Measurements from ENCODE around the gene EVI5L. TPM values are rescaled to one million over a fixed set of nuclear protein-coding genes. Genes with fewer than 3 reads are reported as not detected.
A peak's percentile ranks its signal among the peaks of the same experiment; 100 is the strongest.

The EVI5L gene
- total and polyA plus RNA-seq, 2 donors (not counting 1 experiment from before 2014, with no cell fraction given) = 10.4 to 16.5 TPM

DNA sequence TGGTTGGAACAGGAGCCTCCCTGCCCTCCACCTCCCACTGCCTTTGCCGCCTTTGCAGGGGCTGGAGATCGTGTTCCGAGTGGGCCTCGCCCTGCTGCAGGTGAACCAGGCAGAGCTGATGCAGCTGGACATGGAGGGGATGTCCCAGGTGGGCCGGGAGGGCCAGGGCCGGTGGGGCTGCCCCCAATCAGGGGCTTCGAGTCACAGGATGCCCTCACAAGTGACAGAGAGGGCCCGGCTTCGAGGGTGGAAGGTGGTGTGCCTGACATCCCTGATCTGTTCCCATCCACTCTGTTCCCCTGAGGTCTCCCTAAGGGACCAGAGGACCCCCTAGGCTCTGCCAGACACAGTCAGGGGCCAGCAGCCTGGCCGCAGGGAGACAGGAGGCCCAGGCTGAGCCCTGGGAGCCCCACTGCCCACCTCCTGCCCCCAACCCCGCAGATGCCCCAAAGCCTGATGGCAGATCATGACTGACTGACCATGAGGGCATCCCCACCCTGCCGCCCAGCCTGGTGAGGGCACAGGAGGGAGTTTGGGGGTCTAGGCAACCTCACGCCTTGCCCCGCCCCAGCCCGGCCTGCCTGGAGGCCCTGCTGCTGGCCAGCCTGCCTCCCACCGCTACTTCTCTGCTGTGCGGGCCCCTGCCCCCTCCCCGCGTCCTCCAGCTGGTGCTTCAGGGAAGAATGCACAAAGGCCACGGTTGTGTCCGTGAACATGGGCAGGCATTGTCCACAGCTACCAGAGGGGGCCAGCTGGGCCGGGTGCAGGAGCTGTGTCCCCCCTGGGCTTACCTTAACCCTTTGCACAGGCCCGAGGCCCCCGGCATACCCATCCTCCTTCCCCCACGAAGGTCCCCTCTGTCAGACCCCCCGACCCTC is 21.8 kb downstream of the EVI5L start:
- no peaks in the 10 kb centered on the region for H3K79me2 ChIP-seq (ENCODE audit: control insufficient read depth, insufficient read depth, low read length)
- no peaks in the 10 kb centered on the region for H3K27me3 ChIP-seq (ENCODE audit: control insufficient read depth, insufficient read depth, low read length)
- no peaks in the 10 kb centered on the region for H3K9me3 ChIP-seq (ENCODE audit: control insufficient read depth, insufficient read depth, low read depth, low read length)
- no peaks in the 10 kb centered on the region for H3K4me1 ChIP-seq (ENCODE audit: control insufficient read depth, extremely low read depth, insufficient read depth, low read length)
- TF ChIP-seq CTCF (conservative IDR thresholded peaks at IDR 0.05 in 1 of 2, IDR thresholded peaks at IDR 0.05 in 1 of 2; ENCODE audit: low read depth in 1 of 2, low read length in 2 of 2) (no peak), EZH2 (IDR thresholded peaks at IDR 0.05; ENCODE audit: low read length, missing control alignments) (no peak)
- H2AFZ ChIP-seq (ENCODE audit: low read length) = no peak overlapping the region
- no peaks in the 10 kb centered on the region for H3K36me3 ChIP-seq (ENCODE audit: control insufficient read depth, insufficient read depth, low read length)
- no peak for DNase-seq (ENCODE audit: low read depth in 2 of 2)
- no peak overlapping the region for H3K9ac ChIP-seq (ENCODE audit: insufficient read depth, low read length)
- no peak overlapping the region for H3K27ac ChIP-seq (ENCODE audit: insufficient read depth, low read length)
- no peaks in the 10 kb centered on the region for H4K20me1 ChIP-seq (ENCODE audit: control insufficient read depth, extremely low read depth, insufficient read depth, low read length)
- no peak overlapping the region for H3K4me2 ChIP-seq (ENCODE audit: extremely low read depth, insufficient read depth, low read length)
- no peak overlapping the region for H3K4me3 ChIP-seq (replicated peaks in 1 of 4; ENCODE audit: control extremely low read depth in 1 of 4, insufficient read depth in 1 of 4, low read depth in 3 of 4, low read length in 4 of 4)

DNA sequence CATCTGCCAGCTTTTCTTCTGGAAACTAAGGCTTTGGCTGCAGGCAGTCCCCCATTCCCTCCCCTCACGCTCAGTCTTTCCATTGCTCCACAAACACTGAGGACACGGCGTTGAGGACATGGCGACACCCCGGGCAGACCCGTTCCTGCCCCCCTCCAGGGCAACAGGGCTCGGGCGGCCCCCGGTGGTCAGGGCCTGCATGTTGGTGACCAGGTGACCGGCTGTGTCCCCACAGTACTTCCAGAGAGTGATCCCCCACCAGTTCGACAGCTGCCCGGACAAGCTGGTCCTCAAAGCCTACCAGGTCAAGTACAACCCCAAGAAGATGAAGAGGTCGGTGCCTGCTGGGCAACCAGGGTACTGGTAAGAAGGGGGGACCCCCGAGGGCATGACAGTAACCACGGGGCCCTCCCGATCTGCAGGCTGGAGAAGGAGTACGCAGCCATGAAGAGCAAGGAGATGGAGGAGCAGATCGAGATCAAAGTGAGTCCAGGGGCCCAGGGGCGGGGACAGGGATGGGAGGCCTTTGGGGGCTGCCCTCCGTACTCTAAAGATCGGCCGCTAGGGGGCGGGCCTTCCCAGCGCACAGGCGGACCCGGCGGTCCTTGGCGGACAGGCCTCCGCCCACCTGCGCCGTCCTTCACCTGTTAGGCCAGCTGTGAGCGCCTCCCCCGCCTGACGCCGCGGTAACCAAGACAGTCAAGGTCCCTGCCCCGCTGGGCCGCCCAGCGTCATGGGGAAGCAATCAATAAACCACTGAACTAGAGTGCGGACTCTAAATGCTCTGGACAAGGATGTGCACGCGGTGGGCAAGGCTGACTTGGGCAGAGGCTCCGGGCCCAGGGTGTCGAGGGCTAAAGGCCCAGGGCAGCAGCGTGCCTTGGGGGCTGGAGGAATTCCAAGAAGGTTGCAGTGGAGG is 23.1 kb downstream of the EVI5L start:
- Histone ChIP-seq H3K27me3 (ENCODE audit: control insufficient read depth, insufficient read depth, low read length) (no peaks in the 10 kb centered on the region), H3K9me3 (ENCODE audit: control insufficient read depth, insufficient read depth, low read depth, low read length) (no peaks in the 10 kb centered on the region), H4K20me1 (ENCODE audit: control insufficient read depth, extremely low read depth, insufficient read depth, low read length) (no peaks in the 10 kb centered on the region), H3K4me3 (replicated peaks in 1 of 4; ENCODE audit: control extremely low read depth in 1 of 4, insufficient read depth in 1 of 4, low read depth in 3 of 4, low read length in 4 of 4) (no peak overlapping the region), H2AFZ (ENCODE audit: low read length) (no peak overlapping the region), H3K79me2 (ENCODE audit: control insufficient read depth, insufficient read depth, low read length) (no peaks in the 10 kb centered on the region), H3K36me3 (ENCODE audit: control insufficient read depth, insufficient read depth, low read length) (no peaks in the 10 kb centered on the region), H3K4me2 (ENCODE audit: extremely low read depth, insufficient read depth, low read length) (no peak overlapping the region), H3K4me1 (ENCODE audit: control insufficient read depth, extremely low read depth, insufficient read depth, low read length) (no peaks in the 10 kb centered on the region), H3K27ac (ENCODE audit: insufficient read depth, low read length) (no peak overlapping the region), H3K9ac (ENCODE audit: insufficient read depth, low read length) (no peak overlapping the region)
- TF ChIP-seq CTCF (conservative IDR thresholded peaks at IDR 0.05 in 1 of 2, IDR thresholded peaks at IDR 0.05 in 1 of 2; ENCODE audit: low read depth in 1 of 2, low read length in 2 of 2) (peak; percentile 62), EZH2 (IDR thresholded peaks at IDR 0.05; ENCODE audit: low read length, missing control alignments) (no peak)
- DNase-seq (ENCODE audit: low read depth in 2 of 2) = peak; percentile 44 to 52

DNA sequence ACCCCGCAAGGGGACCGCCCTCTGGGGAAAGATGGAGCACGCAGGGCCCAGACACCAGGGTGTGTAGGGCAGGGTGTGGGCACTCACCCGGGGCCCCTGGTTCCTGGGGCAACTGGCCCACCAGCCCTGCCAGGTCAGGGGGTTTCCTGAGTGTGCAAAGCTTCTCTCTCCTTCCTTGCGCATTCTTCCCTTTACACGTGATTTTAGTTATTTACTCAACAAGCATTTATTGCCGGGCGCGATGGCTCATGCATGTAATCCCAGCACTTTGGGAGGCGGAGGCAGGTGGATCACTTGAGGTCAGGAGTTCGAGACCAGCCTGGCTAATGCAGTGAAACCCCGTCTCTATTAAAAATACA is 23.7 kb downstream of the EVI5L start:
- H3K36me3 ChIP-seq (ENCODE audit: control insufficient read depth, insufficient read depth, low read length) = no peaks in the 10 kb centered on the region
- no peak for TF ChIP-seq EZH2 (IDR thresholded peaks at IDR 0.05; ENCODE audit: low read length, missing control alignments)
- TF ChIP-seq CTCF (conservative IDR thresholded peaks at IDR 0.05 in 1 of 2, IDR thresholded peaks at IDR 0.05 in 1 of 2; ENCODE audit: low read depth in 1 of 2, low read length in 2 of 2) = no peak
- no peaks in the 10 kb centered on the region for H4K20me1 ChIP-seq (ENCODE audit: control insufficient read depth, extremely low read depth, insufficient read depth, low read length)
- H3K9ac ChIP-seq (ENCODE audit: insufficient read depth, low read length) = no peak overlapping the region
- H2AFZ ChIP-seq (ENCODE audit: low read length) = no peak overlapping the region
- H3K4me3 ChIP-seq (replicated peaks in 1 of 4; ENCODE audit: control extremely low read depth in 1 of 4, insufficient read depth in 1 of 4, low read depth in 3 of 4, low read length in 4 of 4) = no peak overlapping the region
- no peaks in the 10 kb centered on the region for H3K4me1 ChIP-seq (ENCODE audit: control insufficient read depth, extremely low read depth, insufficient read depth, low read length)
- no peaks in the 10 kb centered on the region for H3K27me3 ChIP-seq (ENCODE audit: control insufficient read depth, insufficient read depth, low read length)
- no peak overlapping the region for H3K27ac ChIP-seq (ENCODE audit: insufficient read depth, low read length)
- DNase-seq (ENCODE audit: low read depth in 2 of 2) = no peak
- H3K9me3 ChIP-seq (ENCODE audit: control insufficient read depth, insufficient read depth, low read depth, low read length) = no peaks in the 10 kb centered on the region
- H3K4me2 ChIP-seq (ENCODE audit: extremely low read depth, insufficient read depth, low read length) = no peak overlapping the region
- H3K79me2 ChIP-seq (ENCODE audit: control insufficient read depth, insufficient read depth, low read length) = no peaks in the 10 kb centered on the region
